Type B pancreatic cell (in vitro differentiated cells): ENCODE data around the gene ZCWPW1. TPM values are rescaled to one million over a fixed set of nuclear protein-coding genes. Genes with fewer than 3 reads are reported as not detected.
A peak's percentile ranks its signal among the peaks of the same experiment; 100 is the strongest.
"Not testable (repeated sequence)": the region's sequence is repeated elsewhere in the genome, so short reads cannot be mapped to it uniquely, and the experiment has no call there.

ENCODE experiments used
- DNase-seq: peaks from one replicate; pipeline ENCODE4 v3.0.0; 2021; ENCODE audit warnings: mixed read lengths; ENCODE audit not compliant: unreplicated experiment; ENCODE audit errors: extremely low spot score
- H3K27ac Mint-ChIP-seq: 2 replicates; pipeline ENCODE4 v1.8.0; 2021; ENCODE audit warnings: mild to moderate bottlenecking, mixed read lengths
- H3K27me3 Mint-ChIP-seq: 2 replicates; pipeline ENCODE4 v1.8.0; 2021; ENCODE audit warnings: mixed read lengths
- H3K36me3 Mint-ChIP-seq: 2 replicates; pipeline ENCODE4 v1.8.0; 2021; ENCODE audit warnings: mixed read lengths
- H3K4me1 Mint-ChIP-seq: one replicate; pipeline ENCODE4 v1.8.0; 2021; ENCODE audit warnings: mixed read lengths; ENCODE audit not compliant: unreplicated experiment
- H3K4me3 Mint-ChIP-seq: 2 replicates; pipeline ENCODE4 v1.8.0; 2021; ENCODE audit warnings: mild to moderate bottlenecking, mixed read lengths
- H3K9me3 Mint-ChIP-seq: 2 replicates; pipeline ENCODE4 v1.8.0; 2021; ENCODE audit warnings: mixed read lengths
- total RNA-seq: library from RNA; stranded (reverse); gene quantifications from 2 replicates; pipeline ENCODE4 v1.2.1, GENCODE V29; 2021; ENCODE audit warnings: low replicate concordance
- TF ChIP-seq, protein P1 (sequence below): fragments of 200-600 bp; sonication (generic); conservative IDR thresholded peaks from 2 replicates; pipeline ENCODE4 v1.5.0; 2021; ENCODE audit warnings: antibody characterized with exemption, mild to moderate bottlenecking

The ZCWPW1 gene
- total RNA-seq, 1 donor from 2014 or later: 2.7 TPM

DNA sequence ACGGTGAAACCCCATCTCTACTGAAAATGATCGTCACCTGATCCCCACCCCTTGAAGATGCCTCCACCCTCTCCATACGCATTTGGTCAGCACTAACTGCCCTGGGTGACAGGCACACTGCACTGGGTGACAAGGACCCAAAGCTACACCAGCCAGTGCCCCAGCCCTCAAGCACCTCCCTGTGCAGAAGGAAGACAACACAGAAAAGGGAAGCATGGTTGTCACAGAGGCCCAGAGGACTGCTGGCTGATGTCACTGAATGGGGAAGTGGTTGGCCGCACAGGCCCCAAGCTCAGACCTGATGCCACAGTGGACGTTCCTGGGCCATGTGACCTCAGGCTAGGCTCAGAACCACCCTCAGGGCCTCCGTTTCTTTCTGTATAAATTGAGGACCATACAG lies 59.4 kb downstream of the ZCWPW1 start:
- no peaks in the 10 kb centered on the region for H3K9me3 Mint-ChIP-seq
- no peaks in the 10 kb centered on the region for H3K27me3 Mint-ChIP-seq
- no peak for DNase-seq
- peaks cover 11% of the 10 kb centered on the region for H3K36me3 Mint-ChIP-seq
- TF ChIP-seq, protein P1, sequence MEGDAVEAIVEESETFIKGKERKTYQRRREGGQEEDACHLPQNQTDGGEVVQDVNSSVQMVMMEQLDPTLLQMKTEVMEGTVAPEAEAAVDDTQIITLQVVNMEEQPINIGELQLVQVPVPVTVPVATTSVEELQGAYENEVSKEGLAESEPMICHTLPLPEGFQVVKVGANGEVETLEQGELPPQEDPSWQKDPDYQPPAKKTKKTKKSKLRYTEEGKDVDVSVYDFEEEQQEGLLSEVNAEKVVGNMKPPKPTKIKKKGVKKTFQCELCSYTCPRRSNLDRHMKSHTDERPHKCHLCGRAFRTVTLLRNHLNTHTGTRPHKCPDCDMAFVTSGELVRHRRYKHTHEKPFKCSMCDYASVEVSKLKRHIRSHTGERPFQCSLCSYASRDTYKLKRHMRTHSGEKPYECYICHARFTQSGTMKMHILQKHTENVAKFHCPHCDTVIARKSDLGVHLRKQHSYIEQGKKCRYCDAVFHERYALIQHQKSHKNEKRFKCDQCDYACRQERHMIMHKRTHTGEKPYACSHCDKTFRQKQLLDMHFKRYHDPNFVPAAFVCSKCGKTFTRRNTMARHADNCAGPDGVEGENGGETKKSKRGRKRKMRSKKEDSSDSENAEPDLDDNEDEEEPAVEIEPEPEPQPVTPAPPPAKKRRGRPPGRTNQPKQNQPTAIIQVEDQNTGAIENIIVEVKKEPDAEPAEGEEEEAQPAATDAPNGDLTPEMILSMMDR: no peak
- H3K27ac Mint-ChIP-seq: no peak overlapping the region
- H3K4me1 Mint-ChIP-seq: peaks cover under 1% of the 10 kb centered on the region
- H3K4me3 Mint-ChIP-seq: no peak overlapping the region

DNA sequence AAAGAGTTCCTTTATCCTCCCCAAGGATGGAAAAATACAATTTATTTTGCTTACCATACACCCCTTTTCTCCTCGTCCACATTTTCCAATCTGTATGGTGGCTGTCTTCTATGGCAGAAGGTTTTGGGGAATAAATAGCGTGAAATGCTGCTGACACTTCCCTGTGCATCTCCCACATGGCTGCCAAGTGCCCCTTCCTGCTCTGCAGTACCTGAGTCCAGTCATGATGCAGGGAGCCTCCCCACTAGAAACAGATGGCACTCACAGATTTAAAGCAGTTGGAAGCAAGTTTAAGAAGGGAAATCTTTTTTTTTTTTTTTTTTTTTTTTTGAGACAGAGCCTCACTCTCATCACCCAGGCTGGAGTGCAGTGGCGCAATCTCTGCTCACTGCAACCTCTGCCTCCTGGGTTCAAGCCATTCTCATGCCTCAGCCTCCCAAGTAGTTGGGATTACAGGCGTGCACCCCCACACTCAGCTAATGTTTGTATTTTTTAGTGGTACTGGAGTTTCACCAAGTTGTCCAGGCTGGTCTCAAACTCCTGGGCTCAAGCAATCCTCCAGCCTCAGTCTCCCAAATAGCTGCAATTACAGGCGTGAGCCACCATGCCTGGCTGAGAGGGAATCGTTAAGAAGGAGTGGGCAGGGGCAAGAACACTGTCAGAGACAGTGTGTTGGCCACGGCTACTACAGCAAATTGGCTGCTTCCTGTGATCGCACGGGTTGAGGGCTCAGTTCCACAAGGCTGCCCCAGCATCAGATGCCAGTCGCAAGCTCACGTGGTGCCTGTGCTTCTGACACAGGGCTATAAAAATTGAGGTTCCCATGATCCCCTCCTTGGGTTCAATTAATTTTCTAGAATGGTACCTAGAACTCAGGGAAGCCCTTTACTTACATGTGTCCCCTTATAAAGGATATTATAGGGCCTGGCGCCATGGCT lies 60.6 kb downstream of the ZCWPW1 start:
- peak overlapping the region; percentile 18 for H3K27ac Mint-ChIP-seq
- no peak for DNase-seq
- no peaks in the 10 kb centered on the region for H3K27me3 Mint-ChIP-seq
- H3K9me3 Mint-ChIP-seq: no peaks in the 10 kb centered on the region
- TF ChIP-seq, protein P1: no peak
- H3K4me1 Mint-ChIP-seq: no peaks in the 10 kb centered on the region
- H3K4me3 Mint-ChIP-seq: no peak overlapping the region
- peaks cover 18% of the 10 kb centered on the region for H3K36me3 Mint-ChIP-seq

DNA sequence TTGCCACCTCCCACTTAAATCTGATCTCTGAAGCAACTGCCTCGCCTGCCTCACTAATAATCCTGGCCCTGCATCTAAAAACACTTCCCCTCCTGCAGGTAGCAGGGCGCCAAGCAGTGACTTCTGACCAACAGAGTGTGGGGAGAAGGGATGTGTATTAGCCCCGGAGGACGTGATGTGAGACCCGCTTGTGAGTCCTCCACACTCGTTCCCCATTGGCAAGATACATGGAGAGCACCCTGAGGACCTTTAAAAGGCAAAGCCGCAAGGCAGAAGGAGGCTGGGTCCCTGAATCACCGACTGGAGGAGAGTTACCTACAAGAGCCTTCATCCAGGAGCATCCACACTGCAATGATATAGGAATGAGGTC lies 61.3 kb downstream of the ZCWPW1 start:
- Mint-ChIP-seq H3K4me3 (no peak overlapping the region), H3K27ac (peak overlapping the region; percentile 18), H3K4me1 (no peaks in the 10 kb centered on the region), H3K36me3 (peaks cover 19% of the 10 kb centered on the region), H3K9me3 (no peaks in the 10 kb centered on the region), H3K27me3 (no peaks in the 10 kb centered on the region)
- TF ChIP-seq, protein P1: no peak
- no peak for DNase-seq

DNA sequence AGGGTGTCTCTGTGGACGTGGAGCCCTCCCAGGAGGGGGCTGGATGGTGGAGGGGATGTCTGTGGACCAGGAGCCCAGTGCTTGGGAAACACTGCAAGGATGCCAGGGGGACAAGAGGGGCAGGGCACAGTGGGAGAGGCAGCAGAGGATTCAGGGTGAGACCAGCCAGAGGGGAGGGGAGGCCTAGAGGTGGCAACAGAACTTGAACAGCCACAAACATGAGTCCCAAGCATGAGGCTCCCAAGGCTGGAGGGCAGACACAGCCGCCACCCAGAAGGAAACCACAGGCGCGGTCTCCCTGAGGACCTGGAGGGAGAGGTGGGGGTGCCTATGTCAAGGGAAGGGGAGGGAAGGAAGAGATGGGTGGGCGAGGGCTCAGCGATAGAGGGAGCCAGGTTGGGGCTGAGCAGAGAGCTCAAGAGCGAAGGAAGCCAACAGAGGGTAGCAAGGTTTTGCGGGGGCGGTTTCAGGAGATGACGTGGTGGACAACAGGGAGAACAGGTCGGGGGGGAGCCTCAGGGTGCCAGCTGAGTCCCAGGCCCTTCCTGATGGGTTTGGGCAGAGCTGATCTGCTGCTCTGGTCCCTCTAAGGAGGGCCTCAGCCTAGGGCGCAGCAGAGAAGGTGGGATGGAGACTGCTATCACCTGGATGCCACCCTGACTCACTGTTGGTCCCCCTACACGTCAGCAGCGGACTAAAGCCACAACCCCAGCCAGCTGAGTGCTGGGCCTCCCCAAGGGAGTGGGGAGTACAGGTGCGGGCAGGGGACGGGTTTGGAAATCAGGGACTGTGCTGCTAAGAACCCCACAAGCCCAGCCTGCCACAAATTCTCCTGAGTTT lies 61.9 kb downstream of the ZCWPW1 start:
- no peak overlapping the region for H3K27ac Mint-ChIP-seq
- no peaks in the 10 kb centered on the region for H3K4me1 Mint-ChIP-seq
- H3K4me3 Mint-ChIP-seq: no peak overlapping the region
- TF ChIP-seq, protein P1: no peak
- no peaks in the 10 kb centered on the region for H3K27me3 Mint-ChIP-seq
- no peaks in the 10 kb centered on the region for H3K9me3 Mint-ChIP-seq
- H3K36me3 Mint-ChIP-seq: peaks cover 24% of the 10 kb centered on the region
- DNase-seq: no peak

DNA sequence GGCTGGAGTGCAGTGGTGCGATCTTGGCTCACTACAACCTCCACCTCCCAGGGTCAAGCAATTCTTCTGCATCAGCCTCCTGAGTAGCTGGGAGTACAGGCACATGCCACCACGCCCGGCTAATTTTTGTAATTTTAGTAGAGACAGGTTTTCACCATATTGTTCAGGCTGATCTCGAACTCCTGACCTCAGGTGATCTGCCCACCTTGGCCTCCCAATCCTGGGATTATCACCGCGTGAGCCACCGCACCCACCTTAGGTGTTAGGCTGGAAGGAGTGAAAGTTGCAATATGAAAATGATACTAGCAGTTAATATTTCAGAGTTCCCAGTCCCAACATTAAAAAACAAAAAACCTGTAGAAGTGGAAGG lies 62.5 kb downstream of the ZCWPW1 start:
- H3K4me3 Mint-ChIP-seq, H3K4me1 Mint-ChIP-seq, H3K27ac Mint-ChIP-seq, H3K9me3 Mint-ChIP-seq, H3K27me3 Mint-ChIP-seq, DNase-seq: not testable (repeated sequence)
- H3K36me3 Mint-ChIP-seq: peaks cover 24% of the 10 kb centered on the region

DNA sequence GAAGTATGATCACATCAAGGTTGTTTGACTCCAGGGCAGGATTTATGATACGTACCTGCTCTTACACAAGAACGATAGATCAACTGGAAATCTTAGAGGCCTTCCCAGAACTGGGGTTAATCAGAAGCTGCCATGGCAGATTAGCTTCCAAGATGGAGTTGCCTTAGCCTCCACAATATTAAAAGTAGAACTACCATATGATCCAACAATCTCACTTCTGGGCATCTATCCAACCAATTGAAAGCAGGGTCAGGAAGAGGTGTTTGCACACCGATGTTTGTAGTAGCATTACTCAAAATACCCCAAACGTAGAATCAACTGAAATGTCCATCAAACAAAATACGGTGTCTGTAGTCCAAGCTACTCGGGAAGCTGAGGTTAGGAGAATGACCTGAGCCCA lies 64.0 kb downstream of the ZCWPW1 start:
- Mint-ChIP-seq H3K27ac (no peak overlapping the region), H3K4me3 (no peak overlapping the region), H3K27me3 (no peaks in the 10 kb centered on the region), H3K4me1 (no peaks in the 10 kb centered on the region), H3K9me3 (no peaks in the 10 kb centered on the region), H3K36me3 (peaks cover 33% of the 10 kb centered on the region)
- DNase-seq: no peak
- TF ChIP-seq, protein P1: no peak

DNA sequence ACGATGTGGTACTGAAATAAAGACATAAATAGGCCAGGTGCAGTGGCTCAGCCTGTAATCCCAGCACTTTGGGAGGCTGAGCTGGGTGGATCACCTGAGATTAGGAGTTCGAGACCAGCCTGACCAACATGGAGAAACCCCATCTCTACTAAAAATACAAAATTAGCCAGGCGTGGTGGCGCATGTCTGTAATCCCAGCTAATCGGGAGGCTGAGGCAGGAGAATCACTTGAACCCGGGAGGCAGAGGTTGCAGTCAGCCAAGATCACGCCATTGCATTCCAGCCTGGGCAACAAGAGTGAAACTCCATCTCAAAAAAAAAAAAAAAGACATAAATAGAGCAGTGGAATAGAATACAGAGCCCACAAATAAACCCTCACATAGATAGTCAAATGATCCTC lies 64.7 kb downstream of the ZCWPW1 start:
- not testable (repeated sequence) for DNase-seq, H3K27me3 Mint-ChIP-seq, H3K9me3 Mint-ChIP-seq, H3K4me3 Mint-ChIP-seq, H3K4me1 Mint-ChIP-seq, H3K27ac Mint-ChIP-seq
- H3K36me3 Mint-ChIP-seq: peaks cover 33% of the 10 kb centered on the region
